SU-DHL-6 (cell line): ENCODE data around the gene RHOT1.

Experiments
- H2AFZ ChIP-seq: fragments of 200-600 bp; sonication (generic); 2 replicates; pipeline ENCODE4 v1.6.1; 2014; ENCODE audit warnings: low read depth, mild to moderate bottlenecking, moderate library complexity, mixed read lengths, antibody characterized with exemption, low read length; ENCODE audit not compliant: severe bottlenecking
- H3F3A ChIP-seq: fragments of 200-600 bp; shearing (Covaris generic); 2 replicates; pipeline ENCODE4 v1.6.0; 2016; ENCODE audit warnings: antibody characterized with exemption, mild to moderate bottlenecking; ENCODE audit not compliant: insufficient read depth
- H3K27ac ChIP-seq: fragments of 200-600 bp; sonication (generic); 2 replicates; pipeline ENCODE4 v1.5.1; 2016; ENCODE audit warnings: low read depth, mild to moderate bottlenecking, low read length, moderate library complexity, mixed read lengths
- H3K27me3 ChIP-seq: fragments of 200-600 bp; sonication (generic), shearing (Covaris generic); 2 replicates; pipeline ENCODE4 v1.6.0; 2014; ENCODE audit warnings: mild to moderate bottlenecking, low read length
- H3K36me3 ChIP-seq: fragments of 200-600 bp; sonication (generic); 2 replicates; pipeline ENCODE4 v1.6.1; 2014; ENCODE audit warnings: mild to moderate bottlenecking, low read length, mixed read lengths
- H3K4me2 ChIP-seq: fragments of 300-600, 200-600 bp; shearing (Covaris generic), sonication (generic); 2 replicates; pipeline ENCODE4 v1.6.0; 2014; ENCODE audit warnings: low read length, low read depth, mild to moderate bottlenecking; ENCODE audit not compliant: poor library complexity, severe bottlenecking
- H3K4me3 ChIP-seq: fragments of 200-600 bp; sonication (generic); 2 replicates; pipeline ENCODE4 v1.5.1; 2014; ENCODE audit warnings: antibody characterized with exemption, low read length, mild to moderate bottlenecking, mixed read lengths; ENCODE audit not compliant: insufficient read depth, poor library complexity, severe bottlenecking
- H3K79me2 ChIP-seq: fragments of 200-600 bp; sonication (generic); 2 replicates; pipeline ENCODE4 v1.6.1; 2014; ENCODE audit warnings: mild to moderate bottlenecking, low read length, moderate library complexity; ENCODE audit not compliant: insufficient read depth
- H3K9ac ChIP-seq: fragments of 200-600 bp; sonication (generic); 2 replicates; pipeline ENCODE4 v1.7.0; 2014; ENCODE audit warnings: mild to moderate bottlenecking, low read length
- H3K9me2 ChIP-seq: fragments of 200-600 bp; sonication (generic); replicated peaks from 2 replicates; pipeline ENCODE4 v1.6.1; 2014; ENCODE audit warnings: low read length; ENCODE audit not compliant: insufficient read depth
- H3K9me3 ChIP-seq: fragments of 200-600 bp; sonication (generic); 2 replicates; pipeline ENCODE4 v1.6.1; 2014; ENCODE audit warnings: low read length, mixed read lengths; ENCODE audit not compliant: insufficient read depth
- H4K20me1 ChIP-seq: fragments of 200-600 bp; sonication (generic); 2 replicates; pipeline ENCODE4 v1.6.1; 2014; ENCODE audit warnings: low read depth, mild to moderate bottlenecking, antibody characterized with exemption, low read length, moderate library complexity, mixed read lengths
- EZH2phosphoT487 ChIP-seq: fragments of 200-600 bp; sonication (generic), shearing (Covaris generic); conservative IDR thresholded peaks from 2 replicates; pipeline ENCODE4 v1.6.1; 2018; ENCODE audit warnings: mild to moderate bottlenecking, antibody characterized with exemption, low read length, moderate library complexity, mixed read lengths
- TF ChIP-seq, protein P1 (sequence below): fragments of 200-600 bp; sonication (generic); IDR thresholded peaks from one replicate; pipeline ENCODE4 v1.5.1; 2017; ENCODE audit warnings: antibody characterized with exemption, mild to moderate bottlenecking, low read length, moderate library complexity; ENCODE audit not compliant: insufficient read depth, poor library complexity, severe bottlenecking

RHOT1 gene

DNA sequence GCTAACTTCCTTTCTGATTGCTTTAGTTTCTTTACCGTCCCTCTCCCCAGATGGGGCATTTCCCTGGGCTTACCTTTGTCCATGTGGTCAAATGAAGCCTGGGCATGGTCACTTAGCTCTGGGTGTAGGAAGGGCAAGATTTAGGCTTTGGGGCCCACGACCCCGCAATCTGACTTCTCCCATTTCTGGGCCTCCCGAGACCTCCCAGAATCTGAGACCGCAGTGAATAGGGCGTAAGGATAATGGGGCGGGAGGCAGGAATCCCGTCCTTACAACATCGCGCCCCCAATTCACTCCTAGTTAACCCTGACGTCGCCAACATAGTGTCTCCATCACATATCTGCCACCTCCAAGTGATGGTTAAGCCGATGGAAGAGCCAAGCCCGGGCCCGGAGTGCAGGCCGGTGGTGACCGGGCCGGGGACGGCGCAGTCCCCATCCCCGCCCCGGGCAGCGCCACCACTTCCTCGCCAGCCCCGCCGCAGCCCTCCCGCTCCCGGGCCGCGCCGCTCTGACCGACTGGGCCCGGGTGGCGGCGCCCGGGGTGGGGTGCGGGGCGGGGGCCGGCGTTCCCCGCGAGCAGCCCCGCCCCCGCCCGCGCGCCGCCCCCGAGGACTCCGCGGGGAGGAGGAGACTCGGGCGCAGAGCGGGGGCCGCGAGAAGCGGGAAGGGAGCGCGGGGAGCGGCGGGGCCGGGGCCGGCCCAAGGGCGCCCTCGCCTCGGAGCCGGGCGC is 123.1 kb downstream of the RHOT1 start, which contains the start of gene RHBDL3:
TSS of gene RHBDL3 (plus strand) at position 641 of the 732 bp plus-strand sequence. CDS start 358 bp downstream, outside the sequence.
- peak within 1 kb of the TSS; percentile 62 for H3K4me2 ChIP-seq
- H3F3A ChIP-seq = no peaks in the 10 kb centered on the region
- H3K27me3 ChIP-seq = no peaks in the 10 kb centered on the region
- H3K9me2 ChIP-seq = no peaks in the 10 kb centered on the region
- peak within 1 kb of the TSS; percentile 38 for H2AFZ ChIP-seq
- no peaks in the 10 kb centered on the region for H4K20me1 ChIP-seq
- peak within 1 kb of the TSS; percentile 55 for H3K4me3 ChIP-seq
- no peaks in the 10 kb centered on the region for H3K79me2 ChIP-seq
- no peak within 1 kb of the TSS for H3K27ac ChIP-seq
- H3K9me3 ChIP-seq = no peaks in the 10 kb centered on the region
- no peak for TF ChIP-seq EZH2phosphoT487
- TF ChIP-seq, protein P1, sequence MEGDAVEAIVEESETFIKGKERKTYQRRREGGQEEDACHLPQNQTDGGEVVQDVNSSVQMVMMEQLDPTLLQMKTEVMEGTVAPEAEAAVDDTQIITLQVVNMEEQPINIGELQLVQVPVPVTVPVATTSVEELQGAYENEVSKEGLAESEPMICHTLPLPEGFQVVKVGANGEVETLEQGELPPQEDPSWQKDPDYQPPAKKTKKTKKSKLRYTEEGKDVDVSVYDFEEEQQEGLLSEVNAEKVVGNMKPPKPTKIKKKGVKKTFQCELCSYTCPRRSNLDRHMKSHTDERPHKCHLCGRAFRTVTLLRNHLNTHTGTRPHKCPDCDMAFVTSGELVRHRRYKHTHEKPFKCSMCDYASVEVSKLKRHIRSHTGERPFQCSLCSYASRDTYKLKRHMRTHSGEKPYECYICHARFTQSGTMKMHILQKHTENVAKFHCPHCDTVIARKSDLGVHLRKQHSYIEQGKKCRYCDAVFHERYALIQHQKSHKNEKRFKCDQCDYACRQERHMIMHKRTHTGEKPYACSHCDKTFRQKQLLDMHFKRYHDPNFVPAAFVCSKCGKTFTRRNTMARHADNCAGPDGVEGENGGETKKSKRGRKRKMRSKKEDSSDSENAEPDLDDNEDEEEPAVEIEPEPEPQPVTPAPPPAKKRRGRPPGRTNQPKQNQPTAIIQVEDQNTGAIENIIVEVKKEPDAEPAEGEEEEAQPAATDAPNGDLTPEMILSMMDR = no peak
- H3K9ac ChIP-seq = peak within 1 kb of the TSS; percentile 36; the same call in 1 of the 2 replicates
- H3K36me3 ChIP-seq = no peaks in the 10 kb centered on the region

DNA sequence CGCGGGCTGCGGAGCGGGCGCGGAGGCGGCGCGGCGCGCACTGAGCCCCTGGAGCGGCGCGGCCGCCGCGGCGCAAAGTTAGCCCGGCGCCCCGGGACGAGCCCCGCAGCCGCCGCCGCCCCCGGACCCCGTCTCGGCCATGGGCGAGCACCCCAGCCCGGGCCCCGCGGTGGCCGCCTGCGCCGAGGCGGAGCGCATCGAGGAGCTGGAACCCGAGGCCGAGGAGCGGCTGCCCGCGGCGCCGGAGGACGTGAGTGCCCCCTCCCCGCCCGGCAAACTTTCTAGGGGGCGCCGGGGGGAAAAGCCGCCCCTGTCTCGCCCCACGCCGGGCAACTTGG is 123.7 kb downstream of the RHOT1 start:
- Histone ChIP-seq H2AFZ (peak overlapping the region; percentile 38), H4K20me1 (no peaks in the 10 kb centered on the region), H3K27me3 (no peaks in the 10 kb centered on the region), H3K9ac (peak overlapping the region; percentile 36; the same call in 1 of the 2 replicates), H3K9me2 (no peaks in the 10 kb centered on the region), H3F3A (no peaks in the 10 kb centered on the region), H3K27ac (no peak overlapping the region), H3K36me3 (no peaks in the 10 kb centered on the region), H3K4me3 (peak overlapping the region; percentile 55), H3K4me2 (peak overlapping the region; percentile 62), H3K79me2 (no peaks in the 10 kb centered on the region), H3K9me3 (no peaks in the 10 kb centered on the region)
- TF ChIP-seq EZH2phosphoT487 = no peak
- TF ChIP-seq, protein P1 = no peak

- Histone ChIP-seq H3K27ac (no peak overlapping the region), H3K9ac (peak overlapping the region; percentile 36; the same call in 1 of the 2 replicates), H3K4me2 (peak overlapping the region; percentile 62), H3K27me3 (no peaks in the 10 kb centered on the region), H3K9me2 (no peaks in the 10 kb centered on the region), H3K4me3 (peak overlapping the region; percentile 55), H3K36me3 (no peaks in the 10 kb centered on the region), H3K79me2 (no peaks in the 10 kb centered on the region), H4K20me1 (no peaks in the 10 kb centered on the region), H3K9me3 (no peaks in the 10 kb centered on the region), H2AFZ (peak overlapping the region; percentile 38), H3F3A (no peaks in the 10 kb centered on the region)
- TF ChIP-seq EZH2phosphoT487 = 0 out of 2 replicates have a peak, but pooled peaks have one; percentile 88
- TF ChIP-seq, protein P1 = no peak
Measured at GRCh38 chr17:32266389-32267301, 124.3 kb downstream of the RHOT1 start.
